Progenitor cell of endocrine pancreas (in vitro differentiated cells): Measurements from ENCODE around the gene TMEM170A. TPM values are rescaled to one million over a fixed set of nuclear protein-coding genes. Genes with fewer than 3 reads are reported as not detected.

Experiments used
- DNase-seq: peaks from one replicate; pipeline ENCODE4 v3.0.0; 2021; ENCODE audit warnings: low spot score; ENCODE audit not compliant: unreplicated experiment
- H3K27ac Mint-ChIP-seq: 2 replicates; pipeline ENCODE4 v1.8.0; 2021; ENCODE audit warnings: mild to moderate bottlenecking, moderate library complexity, mixed read lengths
- H3K27me3 Mint-ChIP-seq: 2 replicates; pipeline ENCODE4 v1.8.0; 2021; ENCODE audit warnings: mixed read lengths
- H3K36me3 Mint-ChIP-seq: 2 replicates; pipeline ENCODE4 v1.8.0; 2022; ENCODE audit warnings: mixed read lengths; ENCODE audit not compliant: insufficient read depth
- H3K4me1 Mint-ChIP-seq: 2 replicates; pipeline ENCODE4 v1.8.0; 2021; ENCODE audit warnings: low read depth, mixed read lengths
- H3K4me3 Mint-ChIP-seq: 2 replicates; pipeline ENCODE4 v1.8.0; 2021; ENCODE audit warnings: low read depth, mild to moderate bottlenecking, moderate library complexity, mixed read lengths
- H3K9me3 Mint-ChIP-seq: 2 replicates; pipeline ENCODE4 v1.8.0; 2021; ENCODE audit warnings: low read depth, mixed read lengths
- total RNA-seq: library from RNA; stranded (reverse); gene quantifications from 2 replicates; pipeline ENCODE4 v1.2.1, GENCODE V29; 2021
- TF ChIP-seq, protein P1 (sequence below): fragments of 200-600 bp; sonication (generic); IDR thresholded peaks from one replicate; pipeline ENCODE4 v1.5.0; 2021; ENCODE audit warnings: antibody characterized with exemption, mild to moderate bottlenecking; ENCODE audit not compliant: unreplicated experiment

TMEM170A gene
- total RNA-seq, 1 donor from 2014 or later = 61.6 TPM

DNA sequence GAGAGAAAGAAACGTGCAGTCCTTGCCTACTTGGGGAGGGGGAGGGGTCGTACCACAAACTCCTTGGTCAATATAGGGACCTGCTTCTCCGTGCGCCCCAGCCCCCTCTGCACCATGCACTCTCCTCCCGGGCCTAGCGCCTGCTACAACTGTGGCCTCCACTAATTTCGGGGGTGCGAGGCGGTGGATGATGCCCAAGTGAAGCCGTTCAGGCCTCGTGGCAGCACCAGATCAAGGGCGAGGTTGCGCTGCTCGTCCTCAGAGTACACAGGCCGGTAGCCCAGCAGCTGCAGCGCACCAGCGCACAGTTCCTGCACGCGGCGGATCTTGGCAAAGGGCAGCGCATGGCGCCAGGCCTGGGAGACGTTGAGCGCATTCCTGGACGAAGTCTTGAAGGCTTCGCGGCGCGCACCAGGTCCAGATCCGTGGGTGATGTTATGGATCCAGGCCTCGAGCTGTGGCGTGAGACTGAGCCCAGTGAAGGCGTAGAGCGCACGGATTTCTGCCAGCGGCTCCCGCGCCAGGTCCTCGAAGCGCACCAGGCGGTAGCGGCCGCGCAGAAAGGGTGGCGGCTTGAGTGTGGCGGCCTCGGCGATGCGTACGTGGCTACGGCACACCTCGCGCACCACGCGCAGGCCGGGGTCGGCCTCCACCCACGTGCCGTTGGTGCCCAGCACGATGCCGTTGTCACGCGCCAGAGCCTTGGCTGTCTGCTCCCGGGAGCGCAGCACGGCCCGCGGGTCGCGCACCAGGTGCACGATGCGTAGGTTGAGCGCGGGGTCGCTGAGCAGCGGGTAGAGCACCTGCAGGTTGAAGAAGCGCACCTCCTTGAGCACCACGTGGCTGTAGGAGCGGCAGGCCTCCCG lies 14.2 kb upstream of the TMEM170A start:
- Mint-ChIP-seq H3K36me3 (no peaks in the 10 kb centered on the region), H3K4me3 (no peak overlapping the region), H3K27me3 (no peaks in the 10 kb centered on the region), H3K4me1 (no peaks in the 10 kb centered on the region), H3K9me3 (no peaks in the 10 kb centered on the region), H3K27ac (no peak overlapping the region)
- TF ChIP-seq, protein P1, sequence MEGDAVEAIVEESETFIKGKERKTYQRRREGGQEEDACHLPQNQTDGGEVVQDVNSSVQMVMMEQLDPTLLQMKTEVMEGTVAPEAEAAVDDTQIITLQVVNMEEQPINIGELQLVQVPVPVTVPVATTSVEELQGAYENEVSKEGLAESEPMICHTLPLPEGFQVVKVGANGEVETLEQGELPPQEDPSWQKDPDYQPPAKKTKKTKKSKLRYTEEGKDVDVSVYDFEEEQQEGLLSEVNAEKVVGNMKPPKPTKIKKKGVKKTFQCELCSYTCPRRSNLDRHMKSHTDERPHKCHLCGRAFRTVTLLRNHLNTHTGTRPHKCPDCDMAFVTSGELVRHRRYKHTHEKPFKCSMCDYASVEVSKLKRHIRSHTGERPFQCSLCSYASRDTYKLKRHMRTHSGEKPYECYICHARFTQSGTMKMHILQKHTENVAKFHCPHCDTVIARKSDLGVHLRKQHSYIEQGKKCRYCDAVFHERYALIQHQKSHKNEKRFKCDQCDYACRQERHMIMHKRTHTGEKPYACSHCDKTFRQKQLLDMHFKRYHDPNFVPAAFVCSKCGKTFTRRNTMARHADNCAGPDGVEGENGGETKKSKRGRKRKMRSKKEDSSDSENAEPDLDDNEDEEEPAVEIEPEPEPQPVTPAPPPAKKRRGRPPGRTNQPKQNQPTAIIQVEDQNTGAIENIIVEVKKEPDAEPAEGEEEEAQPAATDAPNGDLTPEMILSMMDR = no peak
- DNase-seq = no peak

DNA sequence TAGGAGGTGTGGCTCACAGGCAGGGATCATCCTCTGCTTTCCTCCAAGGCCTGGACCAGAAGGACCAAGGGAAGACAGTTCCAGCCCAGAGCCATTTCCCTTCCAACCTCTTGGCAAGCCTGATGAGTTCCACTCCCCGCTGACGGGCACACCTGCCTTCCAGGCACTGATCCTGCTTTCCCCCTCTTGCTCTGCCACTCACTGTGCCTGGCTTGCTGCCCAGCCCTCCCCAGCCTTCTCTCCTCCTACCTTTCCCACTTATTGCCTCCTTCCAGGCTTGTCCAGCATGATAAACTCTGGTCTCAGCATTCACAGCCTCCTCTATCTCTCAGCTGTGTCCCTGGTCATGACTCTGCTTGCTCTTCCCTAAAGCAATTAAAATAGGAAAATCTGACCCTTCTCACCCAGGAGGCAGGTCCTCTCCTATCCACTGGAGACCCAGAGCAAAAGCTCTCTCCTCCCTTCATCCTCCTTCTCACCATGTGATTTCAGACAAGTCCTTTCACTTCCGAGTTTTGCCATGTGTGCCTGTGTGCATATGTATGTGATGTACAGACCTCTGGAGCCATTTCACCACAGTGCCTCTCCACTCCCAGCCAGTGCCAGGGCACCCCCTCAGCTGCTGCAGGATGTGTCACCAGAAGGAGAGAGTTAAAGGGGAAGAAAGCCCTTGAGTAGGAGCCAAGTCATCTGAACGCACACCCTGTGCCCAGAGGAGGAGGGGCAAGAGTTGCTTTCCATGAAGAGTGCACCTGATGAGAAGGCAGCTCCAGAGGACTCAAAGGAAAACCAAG lies 13.4 kb upstream of the TMEM170A start:
- no peaks in the 10 kb centered on the region for H3K9me3 Mint-ChIP-seq
- TF ChIP-seq, protein P1 = no peak
- DNase-seq = no peak
- H3K4me3 Mint-ChIP-seq = no peak overlapping the region
- no peaks in the 10 kb centered on the region for H3K36me3 Mint-ChIP-seq
- no peaks in the 10 kb centered on the region for H3K27me3 Mint-ChIP-seq
- no peaks in the 10 kb centered on the region for H3K4me1 Mint-ChIP-seq
- no peak overlapping the region for H3K27ac Mint-ChIP-seq

DNA sequence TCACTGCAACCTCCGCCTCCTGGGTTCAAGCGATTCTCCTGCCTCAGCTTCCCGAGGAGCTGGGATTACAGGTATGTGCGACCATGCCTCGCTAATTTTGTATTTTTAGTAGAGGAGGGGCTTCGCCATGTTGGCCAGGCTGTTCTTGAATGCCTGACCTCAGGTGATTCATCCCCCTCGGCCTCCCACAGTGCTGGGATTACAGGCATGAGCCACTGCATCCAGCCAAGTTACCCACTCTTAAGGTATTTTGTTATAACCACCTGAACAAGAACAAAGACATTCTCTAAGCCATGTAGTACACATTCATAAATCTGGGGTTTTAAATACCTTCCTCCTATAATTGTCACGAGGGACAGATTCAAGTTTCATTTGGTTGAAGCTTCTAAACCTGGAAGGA lies 12.3 kb upstream of the TMEM170A start:
- H3K27me3 Mint-ChIP-seq = no peaks in the 10 kb centered on the region
- TF ChIP-seq, protein P1 = no peak
- H3K27ac Mint-ChIP-seq = no peak overlapping the region
- no peaks in the 10 kb centered on the region for H3K4me1 Mint-ChIP-seq
- DNase-seq = no peak
- H3K9me3 Mint-ChIP-seq = no peaks in the 10 kb centered on the region
- no peaks in the 10 kb centered on the region for H3K36me3 Mint-ChIP-seq
- no peak overlapping the region for H3K4me3 Mint-ChIP-seq

DNA sequence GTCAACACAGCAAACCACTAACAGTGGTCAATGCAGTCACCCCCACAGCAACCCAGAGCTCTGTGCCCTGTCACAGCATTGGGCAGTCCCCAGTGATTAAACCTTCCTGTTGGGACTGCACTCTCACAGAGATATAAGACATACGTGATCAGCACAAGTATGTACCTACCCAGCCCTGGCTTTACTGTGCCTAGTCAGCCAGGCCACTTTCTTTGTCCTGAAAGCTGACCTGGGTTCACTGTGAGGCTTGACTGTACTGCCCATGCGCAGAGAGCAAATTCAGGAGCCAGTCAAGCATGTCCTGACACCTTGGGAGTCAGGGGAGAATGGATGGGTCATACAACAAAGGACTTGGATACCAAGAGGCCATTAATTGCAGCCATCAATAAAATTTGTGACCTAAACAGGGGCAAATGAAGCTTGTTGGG lies 10.9 kb upstream of the TMEM170A start:
- no peak overlapping the region for H3K27ac Mint-ChIP-seq
- H3K36me3 Mint-ChIP-seq = no peaks in the 10 kb centered on the region

More for the DNA sequence above, 10.9 kb upstream of the TMEM170A start:
- Mint-ChIP-seq H3K4me3 (no peak overlapping the region), H3K9me3 (no peaks in the 10 kb centered on the region), H3K27me3 (no peaks in the 10 kb centered on the region), H3K4me1 (no peaks in the 10 kb centered on the region)
- DNase-seq = no peak
- TF ChIP-seq, protein P1 = no peak
